GM23248 (cell line): Measurements from ENCODE around the gene CIDEB. TPM values are rescaled to one million over a fixed set of nuclear protein-coding genes. Genes with fewer than 3 reads are reported as not detected.

Experiments
- DNase-seq: peaks from one replicate; pipeline ENCODE4 v3.0.0-alpha.2; 2015
- H2AFZ ChIP-seq: fragments of 200-600 bp; sonication (generic); 2 replicates; pipeline ENCODE4 v1.6.1; 2016; ENCODE audit warnings: antibody characterized with exemption
- H3F3A ChIP-seq: fragments of 200-600 bp; sonication (generic); 2 replicates; pipeline ENCODE4 v1.6.1; 2016; ENCODE audit warnings: mild to moderate bottlenecking, antibody characterized with exemption, mixed run types; ENCODE audit not compliant: insufficient read depth
- H3K27ac ChIP-seq: fragments of 200-600 bp; sonication (generic); 2 replicates; pipeline ENCODE4 v1.5.1; 2016; ENCODE audit warnings: mild to moderate bottlenecking
- H3K27me3 ChIP-seq: fragments of 200-600 bp; sonication (generic); replicated peaks from 2 replicates; pipeline ENCODE4 v1.6.1; 2016; ENCODE audit warnings: mild to moderate bottlenecking; ENCODE audit not compliant: insufficient read depth
- H3K36me3 ChIP-seq: fragments of 200-600 bp; sonication (generic); 2 replicates; pipeline ENCODE4 v1.6.1; 2016; ENCODE audit warnings: low read depth, mild to moderate bottlenecking
- H3K4me1 ChIP-seq: fragments of 200-600 bp; sonication (generic); 2 replicates; pipeline ENCODE4 v1.6.1; 2016; ENCODE audit warnings: mild to moderate bottlenecking; ENCODE audit not compliant: insufficient read depth
- H3K4me2 ChIP-seq: fragments of 200-600 bp; sonication (generic); one replicate; pipeline ENCODE4 v1.6.1; 2016; ENCODE audit warnings: mild to moderate bottlenecking; ENCODE audit not compliant: unreplicated experiment
- H3K4me3 ChIP-seq: fragments of 200-600 bp; sonication (generic); 2 replicates; pipeline ENCODE4 v1.5.1; 2016; ENCODE audit warnings: mild to moderate bottlenecking
- H3K79me2 ChIP-seq: fragments of 200-600 bp; sonication (generic); 2 replicates; pipeline ENCODE4 v1.6.1; 2016; ENCODE audit warnings: mild to moderate bottlenecking; ENCODE audit not compliant: insufficient read depth
- H3K9ac ChIP-seq: fragments of 200-600 bp; sonication (generic); 2 replicates; pipeline ENCODE4 v1.6.1; 2016; ENCODE audit warnings: mild to moderate bottlenecking
- H3K9me2 ChIP-seq: fragments of 200-600 bp; sonication (generic); 2 replicates; pipeline ENCODE4 v1.6.1; 2016; ENCODE audit warnings: mixed run types, mild to moderate bottlenecking, moderate library complexity; ENCODE audit not compliant: insufficient read depth
- H3K9me3 ChIP-seq: fragments of 200-600 bp; sonication (generic); one replicate; pipeline ENCODE4 v1.6.1; 2017; ENCODE audit warnings: low read depth
- H4K20me1 ChIP-seq: fragments of 200-600 bp; sonication (generic); 2 replicates; pipeline ENCODE4 v1.6.0; 2016; ENCODE audit not compliant: insufficient read depth
- EZH2 ChIP-seq: fragments of 200-600 bp; sonication (generic); IDR thresholded peaks from 2 replicates; pipeline ENCODE4 v1.6.1; 2018; ENCODE audit warnings: antibody characterized with exemption, mild to moderate bottlenecking; ENCODE audit not compliant: insufficient read depth, poor library complexity, severe bottlenecking
- EZH2phosphoT487 ChIP-seq: fragments of 200-600 bp; sonication (generic); IDR thresholded peaks from 2 replicates; pipeline ENCODE4 v1.6.1; 2018; ENCODE audit warnings: antibody characterized with exemption, moderate library complexity, mild to moderate bottlenecking, low read depth; ENCODE audit not compliant: insufficient read depth
- WGBS, 2 experiments: methylation state at CpG; one replicate each; pipeline ENCODE4 v1.1.6; 2015 to 2017; ENCODE audit warnings: low lambda C conversion rate in 2 of 2, low coverage in 1 of 2; ENCODE audit errors: missing lambda C conversion rate in 2 of 2; 5-methylcytosine and 5-hydroxymethylcytosine counted together
- in situ Hi-C: fragments of 300-500 bp; cut with MboI; formaldehyde crosslinking; loops from 2 replicates; pipeline ENCODE4 v1.15.0; 2020
- polyA plus RNA-seq: library from polyadenylated mRNA; unstranded; fragments of >200 nt; fragmentation: Nextera tagmentation; extraction: Ambion mirVana; gene quantifications from 2 replicates; pipeline ENCODE4 v1.2.1, GENCODE V29; 2016
- total RNA-seq: library from RNA; depleted of rRNA; stranded (reverse); fragments of >200 nt; shearing (Covaris generic); gene quantifications from 2 replicates; pipeline ENCODE4 v1.2.3, GENCODE V29; 2014

CIDEB gene
- total and polyA plus RNA-seq, 2 experiments from 2014 or later: 1.2 to 2.1 TPM

GRCh38 chr14:24339284-24340151 is 31.7 kb upstream of the CIDEB start, which contains the start of gene RIPK3:
TSS of gene RIPK3 (minus strand) at chr14:24339991. CDS start at chr14:24339826, 165 bp downstream.
- H3K27ac ChIP-seq: no peak within 1 kb of the TSS
- peak within 1 kb of the TSS; percentile 83 for H3K4me2 ChIP-seq
- no peaks in the 10 kb centered on the region for H3K4me1 ChIP-seq
- in situ Hi-C loops: loop anchor here (5.0 kb wide), 1 partner anchor 98 kb away; no protein-coding TSS in a partner anchor
- DNase-seq: peak; percentile 42
- TF ChIP-seq EZH2phosphoT487: no peak
- no peaks in the 10 kb centered on the region for H4K20me1 ChIP-seq
- H3K4me3 ChIP-seq: peak within 1 kb of the TSS; percentile 73
- H3K36me3 ChIP-seq: no peaks in the 10 kb centered on the region
- no peaks in the 10 kb centered on the region for H3K9me3 ChIP-seq
- H3K9me2 ChIP-seq: no peaks in the 10 kb centered on the region
- 7 to 11% methylated on average over 36 to 51 of the region's 51 CpGs for WGBS, 2 experiments
- no peaks in the 10 kb centered on the region for H3F3A ChIP-seq
- H2AFZ ChIP-seq: peak within 1 kb of the TSS; percentile 90
- H3K27me3 ChIP-seq: no peaks in the 10 kb centered on the region
- H3K79me2 ChIP-seq: no peaks in the 10 kb centered on the region
- H3K9ac ChIP-seq: peak within 1 kb of the TSS; percentile 62

- no peaks in the 10 kb centered on the region for H3K27me3 ChIP-seq
- peak overlapping the region; percentile 83 for H3K4me2 ChIP-seq
- H3K4me1 ChIP-seq: peaks cover 6% of the 10 kb centered on the region; the same call in 1 of the 2 replicates
- no peak overlapping the region for H3K9ac ChIP-seq
- no peaks in the 10 kb centered on the region for H3K9me2 ChIP-seq
- TF ChIP-seq EZH2 (no peak), EZH2phosphoT487 (no peak)
- 73 to 81% methylated on average over 14 of the region's 14 CpGs for WGBS, 2 experiments
- no peak overlapping the region for H3K27ac ChIP-seq
- in situ Hi-C loops: loop anchor here (5.0 kb wide), 1 partner anchor 98 kb away; no protein-coding TSS in a partner anchor
- H3K4me3 ChIP-seq: peak overlapping the region; percentile 73
- DNase-seq: no peak
- peak overlapping the region; percentile 90; the same call in 1 of the 2 replicates for H2AFZ ChIP-seq
- H3K9me3 ChIP-seq: no peaks in the 10 kb centered on the region
- no peaks in the 10 kb centered on the region for H3F3A ChIP-seq
- no peaks in the 10 kb centered on the region for H3K36me3 ChIP-seq
- H4K20me1 ChIP-seq: no peaks in the 10 kb centered on the region
- H3K79me2 ChIP-seq: no peaks in the 10 kb centered on the region
Measured at GRCh38 chr14:24338843-24339242, 31.1 kb upstream of the CIDEB start.

- Histone ChIP-seq H3K9ac (no peak overlapping the region), H3K9me3 (no peaks in the 10 kb centered on the region), H3K79me2 (no peaks in the 10 kb centered on the region), H3F3A (no peaks in the 10 kb centered on the region), H3K27me3 (no peaks in the 10 kb centered on the region), H3K9me2 (no peaks in the 10 kb centered on the region), H3K4me3 (no peak overlapping the region), H3K4me1 (peaks cover 7% of the 10 kb centered on the region; the same call in 1 of the 2 replicates), H3K4me2 (no peak overlapping the region), H2AFZ (no peak overlapping the region), H4K20me1 (no peaks in the 10 kb centered on the region), H3K36me3 (no peaks in the 10 kb centered on the region), H3K27ac (no peak overlapping the region)
- TF ChIP-seq EZH2: no peak
- TF ChIP-seq EZH2phosphoT487: no peak
- in situ Hi-C loops: loop anchor here (5.0 kb wide), 1 partner anchor 100 kb away; no protein-coding TSS in a partner anchor
- DNase-seq: no peak
- 88 to 92% methylated on average over 8 of the region's 8 CpGs for WGBS, 2 experiments
Measured at GRCh38 chr14:24337824-24338175, 30.0 kb upstream of the CIDEB start.

- Histone ChIP-seq H3K9ac (no peak overlapping the region), H3K27me3 (no peaks in the 10 kb centered on the region), H3K79me2 (no peaks in the 10 kb centered on the region), H3K4me2 (no peak overlapping the region), H3K9me3 (no peaks in the 10 kb centered on the region), H3K4me1 (peaks cover 7% of the 10 kb centered on the region; the same call in 1 of the 2 replicates), H3K4me3 (no peak overlapping the region), H3F3A (no peaks in the 10 kb centered on the region), H2AFZ (no peak overlapping the region), H3K27ac (no peak overlapping the region), H3K9me2 (no peaks in the 10 kb centered on the region), H4K20me1 (no peaks in the 10 kb centered on the region), H3K36me3 (no peaks in the 10 kb centered on the region)
- no peak for DNase-seq
- TF ChIP-seq EZH2 (no peak), EZH2phosphoT487 (no peak)
- 81 to 84% methylated on average over 7 of the region's 7 CpGs for WGBS, 2 experiments
- in situ Hi-C loops: loop anchor here (5.0 kb wide), 1 partner anchor 100 kb away; no protein-coding TSS in a partner anchor
Measured at GRCh38 chr14:24337144-24337823, 29.5 kb upstream of the CIDEB start.
